Lung microvascular endothelial cell (primary cell): ENCODE results near the gene PPP1R14D. TPM values are rescaled to one million over a fixed set of nuclear protein-coding genes. Genes with fewer than 3 reads are reported as not detected.

Experiments
- total RNA-seq: library from RNA; depleted of rRNA; stranded (reverse); fragments of >200 nt; gene quantifications from 2 replicates; pipeline ENCODE4 v1.2.1, GENCODE V29; 2014

Gene PPP1R14D
- total RNA-seq, 1 donor from 2014 or later = not detected

Other genes starting within 250 kb of the PPP1R14D start
- gene KNL1, start 234.5 kb downstream of the PPP1R14D start, total RNA-seq = 2.0 and 7.6 TPM in 2 replicates
- gene RAD51, start 133.5 kb downstream of the PPP1R14D start, total RNA-seq = 1.6 and 4.1 TPM in 2 replicates
- gene RMDN3, start 73.5 kb downstream of the PPP1R14D start, total RNA-seq = 14.2 and 28.6 TPM in 2 replicates
- 17.5 and 20.7 TPM in 2 replicates for gene GCHFR, start 64.6 kb downstream of the PPP1R14D start, total RNA-seq
- gene C15orf62, start 58.7 kb downstream of the PPP1R14D start, total RNA-seq = 0.22 and 0.40 TPM in 2 replicates
- 18.1 and 21.4 TPM in 2 replicates for gene ZFYVE19, start 21.6 kb downstream of the PPP1R14D start, total RNA-seq
- 13.5 and 14.3 TPM in 2 replicates for gene DNAJC17, start 21.2 kb downstream of the PPP1R14D start, total RNA-seq
- 0.40 and 0.65 TPM in 2 replicates for gene SPINT1, start 15.3 kb upstream of the PPP1R14D start, total RNA-seq
- not detected in 2 replicates for gene RHOV, start 45.5 kb upstream of the PPP1R14D start, total RNA-seq
- gene VPS18, start 65.7 kb upstream of the PPP1R14D start, total RNA-seq = 32.9 and 41.5 TPM in 2 replicates
- gene DLL4, start 100.6 kb upstream of the PPP1R14D start, total RNA-seq = 48.0 and 75.2 TPM in 2 replicates
- 2.4 and 4.8 TPM in 2 replicates for gene CHAC1, start 124.8 kb upstream of the PPP1R14D start, total RNA-seq